A549 (cell line): ENCODE results near the gene ADARB1. TPM values are rescaled to one million over a fixed set of nuclear protein-coding genes. Genes with fewer than 3 reads are reported as not detected.

Source experiments
- ATAC-seq, 2 experiments: fragments of 200-7000 bp in 1 of 2; fragments of >200 bp in 1 of 2; cut with Nextera tagmentation in 1 of 2; cut with Tn5 transposase in 1 of 2; 3 replicates each; pipeline versions ENCODE4 v1.8.0 to v1.9.1; 2018 to 2020; ENCODE audit warnings: mild to moderate bottlenecking in 1 of 2, moderate library complexity in 1 of 2
- CTCF ChIA-PET: fragments of 300-600 bp; sonication (Branson Sonifier 250); formaldehyde crosslinking; extraction: SDS; loops from one replicate; lab custom pipeline; 2021; ENCODE audit warnings: antibody characterized with exemption, inconsistent platforms; lab: Yijun Ruan, JAX
- POLR2A ChIA-PET: fragments of 350-600 bp; formaldehyde crosslinking; extraction: SDS; loops from one replicate; lab custom pipeline; 2021; ENCODE audit warnings: antibody characterized with exemption, inconsistent platforms; lab: Yijun Ruan, JAX
- DNase-seq, 2 experiments: peaks; one replicate each; pipeline versions ENCODE4 v3.0.0 to v3.0.0-alpha.2; 2011 to 2016; ENCODE audit warnings: low read depth in 1 of 2, low spot score in 1 of 2
- FAIRE-seq: peaks from 2 replicates; lab custom pipeline; 2011; peaks lifted over from hg19 to GRCh38; lab: Jason Lieb, UNC
- H3K27ac ChIP-seq, 2 experiments: fragments of >200 bp; sonication (Bioruptor Twin); formaldehyde crosslinking; 3 replicates each; pipeline ENCODE4 v1.5.1; 2016 to 2017
- H3K4me1 ChIP-seq: fragments of >200 bp; sonication (Bioruptor Twin); formaldehyde crosslinking; 3 replicates; pipeline ENCODE4 v1.6.1; 2016
- H3K4me2 ChIP-seq: fragments of >200 bp; sonication (Bioruptor Twin); formaldehyde crosslinking; 3 replicates; pipeline ENCODE4 v1.6.1; 2016
- H3K4me3 ChIP-seq: fragments of >200 bp; sonication (Bioruptor Twin); formaldehyde crosslinking; 3 replicates; pipeline ENCODE4 v1.5.1; 2016
- H3K9me3 ChIP-seq: fragments of >200 bp; sonication (Bioruptor Twin); formaldehyde crosslinking; 3 replicates; pipeline ENCODE4 v1.6.1; 2016
- ATOH8 ChIP-seq: fragments of 250-450 bp; sonication (Bioruptor Pico); IDR thresholded peaks from 2 replicates; pipeline ENCODE4 v1.5.0; 2020; ENCODE audit warnings: low read depth, mild to moderate bottlenecking, moderate library complexity
- BHLHE40 ChIP-seq: IDR thresholded peaks from 2 replicates; pipeline ENCODE4 v1.6.1; 2012; ENCODE audit warnings: low read depth, low read length, inconsistent platforms
- CHD4 ChIP-seq: fragments of 200-600 bp; sonication (generic); IDR thresholded peaks from 2 replicates; pipeline ENCODE4 v1.6.1; 2016; ENCODE audit warnings: antibody characterized with exemption, mild to moderate bottlenecking, borderline replicate concordance
- E2F6 ChIP-seq: IDR thresholded peaks from 2 replicates; pipeline ENCODE4 v1.6.1; 2012; ENCODE audit warnings: low read depth, borderline replicate concordance
- EHF ChIP-seq: fragments of 250-450 bp; sonication (Bioruptor Pico); IDR thresholded peaks from 2 replicates; pipeline ENCODE4 v1.5.0; 2020; ENCODE audit warnings: mild to moderate bottlenecking
- EHMT2 ChIP-seq: fragments of 200-600 bp; sonication (generic); IDR thresholded peaks from 2 replicates; pipeline ENCODE4 v1.6.1; 2016; ENCODE audit warnings: antibody characterized with exemption, low read depth, mild to moderate bottlenecking, moderate library complexity
- ESRRA ChIP-seq: fragments of 150-350 bp; IDR thresholded peaks from 2 replicates; pipeline ENCODE4 v1.6.1; 2014; ENCODE audit warnings: mild to moderate bottlenecking, low read length, borderline replicate concordance
- FOSB ChIP-seq: fragments of 250-450 bp; sonication (Bioruptor Pico); IDR thresholded peaks from 2 replicates; pipeline ENCODE4 v1.5.0; 2020; ENCODE audit warnings: mild to moderate bottlenecking, moderate library complexity
- FOXS1 ChIP-seq: fragments of 250-450 bp; sonication (Bioruptor Pico); IDR thresholded peaks from 2 replicates; pipeline ENCODE4 v1.5.0; 2020; ENCODE audit warnings: mild to moderate bottlenecking, moderate library complexity
- HEYL ChIP-seq: fragments of 250-450 bp; sonication (Bioruptor Pico); IDR thresholded peaks from 2 replicates; pipeline ENCODE4 v1.8.0; 2021; ENCODE audit warnings: mild to moderate bottlenecking, moderate library complexity
- HOXA7 ChIP-seq: fragments of 250-450 bp; sonication (Bioruptor Pico); IDR thresholded peaks from 2 replicates; pipeline ENCODE4 v1.5.0; 2020; ENCODE audit warnings: mild to moderate bottlenecking, moderate library complexity
- KDM1A ChIP-seq: fragments of 200-600 bp; sonication (generic); IDR thresholded peaks from 2 replicates; pipeline ENCODE4 v1.6.1; 2016; ENCODE audit warnings: low read depth, mild to moderate bottlenecking
- MAFK ChIP-seq: fragments of 450-650 bp; IDR thresholded peaks from 2 replicates; pipeline ENCODE4 v1.6.1; 2014; ENCODE audit not compliant: partially characterized antibody
- MAZ ChIP-seq: fragments of 150-350 bp; IDR thresholded peaks from 2 replicates; pipeline ENCODE4 v1.6.1; 2014; ENCODE audit warnings: antibody characterized with exemption, low read depth, low read length, borderline replicate concordance
- MYC ChIP-seq: IDR thresholded peaks from 2 replicates; pipeline ENCODE4 v1.6.1; 2012; ENCODE audit warnings: mild to moderate bottlenecking, inconsistent platforms, low read length, improper control_type of control experiment, borderline replicate concordance
- PBX3 ChIP-seq: IDR thresholded peaks from 2 replicates; pipeline ENCODE4 v1.6.1; 2012
- SREBF2 ChIP-seq: fragments of 450-650 bp; IDR thresholded peaks from 2 replicates; pipeline ENCODE4 v1.6.1; 2014; ENCODE audit warnings: mild to moderate bottlenecking, moderate library complexity
- ZNF302 ChIP-seq: fragments of 250-450 bp; sonication (Bioruptor Pico); IDR thresholded peaks from 2 replicates; pipeline ENCODE4 v1.9.0; 2021; ENCODE audit warnings: inconsistent platforms, mild to moderate bottlenecking, moderate library complexity
- WGBS: methylation state at CpG from one replicate; pipeline ENCODE4 v1.1.6; 2017; ENCODE audit errors: missing lambda C conversion rate; 5-methylcytosine and 5-hydroxymethylcytosine counted together
- polyA plus RNA-seq, 4 experiments: library from polyadenylated mRNA; depleted of rRNA in 3 of 4; stranded (reverse); fragments of >200 nt; fragmentation: RNase III in 1 of 4; extraction: RNeasy Plus Mini Kit Qiagen cat#74134 plus additional on column Dnase treatment in 1 of 4; gene quantifications; 2 replicates in 3 of 4; 3 replicates in 1 of 4; pipeline ENCODE4 v1.2.3, GENCODE V29; 2011 to 2017
- TF ChIP-seq, protein P1 (sequence below): fragments of >200 bp; sonication (Bioruptor Twin); formaldehyde crosslinking; IDR thresholded peaks from 3 replicates; pipeline ENCODE4 v1.5.1; 2016
- TF ChIP-seq, protein P2 (sequence below): fragments of >200 bp; sonication (Bioruptor Twin); formaldehyde crosslinking; IDR thresholded peaks from 3 replicates; pipeline ENCODE4 v1.6.1; 2016

The ADARB1 gene
- polyA plus RNA-seq, 2 of the 4 experiments (the other 2 are of a cell fraction): 3.2 to 5.7 TPM

GRCh38 chr21:45141507-45141906 is 67.1 kb downstream of the ADARB1 start:
- H3K27ac ChIP-seq: no peak overlapping the region
- WGBS: 59% methylated on average over 2 of the region's 5 CpGs
- no peak overlapping the region for H3K4me2 ChIP-seq
- no peak for DNase-seq
- no peak overlapping the region for H3K4me3 ChIP-seq
- no peak for FAIRE-seq
- peaks cover 12% of the 10 kb centered on the region; the same call in 2 of the 3 replicates for H3K4me1 ChIP-seq
- TF ChIP-seq HOXA7 (CRISPR knock-in tag) (no peak), EHF (CRISPR knock-in tag) (no peak), FOXS1 (no peak)
- no peak for ATAC-seq
- ChIA-PET POLR2A (no interaction called here), CTCF (interaction anchor here (0.8 to 9.8 kb wide), 17 partner anchors 11 to 679 kb away, joined by 3 to 224 read pairs (median 8); no protein-coding TSS in a partner anchor)
- H3K9me3 ChIP-seq: no peaks in the 10 kb centered on the region

- ATAC-seq (no peak), FAIRE-seq (no peak), DNase-seq (no peak)
- no peak overlapping the region for H3K4me3 ChIP-seq
- WGBS: 87% methylated on average over 11 of the region's 12 CpGs
- no peak overlapping the region for H3K4me2 ChIP-seq
- no peak overlapping the region for H3K27ac ChIP-seq
- POLR2A ChIA-PET: no interaction called here
- peaks cover 9% of the 10 kb centered on the region; the same call in 2 of the 3 replicates for H3K4me1 ChIP-seq
- CTCF ChIA-PET: interaction anchor here (0.6 to 9.8 kb wide), 4 partner anchors 13 to 193 kb away, joined by 3 to 224 read pairs (median 98); no protein-coding TSS in a partner anchor
- TF ChIP-seq ESRRA (no peak), HOXA7 (CRISPR knock-in tag) (no peak), MAFK (no peak), MAZ (no peak), CHD4 (no peak), ZNF302 (no peak)
- TF ChIP-seq, protein P1, sequence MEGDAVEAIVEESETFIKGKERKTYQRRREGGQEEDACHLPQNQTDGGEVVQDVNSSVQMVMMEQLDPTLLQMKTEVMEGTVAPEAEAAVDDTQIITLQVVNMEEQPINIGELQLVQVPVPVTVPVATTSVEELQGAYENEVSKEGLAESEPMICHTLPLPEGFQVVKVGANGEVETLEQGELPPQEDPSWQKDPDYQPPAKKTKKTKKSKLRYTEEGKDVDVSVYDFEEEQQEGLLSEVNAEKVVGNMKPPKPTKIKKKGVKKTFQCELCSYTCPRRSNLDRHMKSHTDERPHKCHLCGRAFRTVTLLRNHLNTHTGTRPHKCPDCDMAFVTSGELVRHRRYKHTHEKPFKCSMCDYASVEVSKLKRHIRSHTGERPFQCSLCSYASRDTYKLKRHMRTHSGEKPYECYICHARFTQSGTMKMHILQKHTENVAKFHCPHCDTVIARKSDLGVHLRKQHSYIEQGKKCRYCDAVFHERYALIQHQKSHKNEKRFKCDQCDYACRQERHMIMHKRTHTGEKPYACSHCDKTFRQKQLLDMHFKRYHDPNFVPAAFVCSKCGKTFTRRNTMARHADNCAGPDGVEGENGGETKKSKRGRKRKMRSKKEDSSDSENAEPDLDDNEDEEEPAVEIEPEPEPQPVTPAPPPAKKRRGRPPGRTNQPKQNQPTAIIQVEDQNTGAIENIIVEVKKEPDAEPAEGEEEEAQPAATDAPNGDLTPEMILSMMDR: no peak
- H3K9me3 ChIP-seq: no peaks in the 10 kb centered on the region
These were observed 68.3 kb downstream of the ADARB1 start for GRCh38 chr21:45142469-45143308.

GRCh38 chr21:45143855-45144254 is 69.5 kb downstream of the ADARB1 start:
- Histone ChIP-seq H3K27ac (no peak overlapping the region), H3K4me3 (no peak overlapping the region), H3K4me2 (no peak overlapping the region)
- POLR2A ChIA-PET: interaction anchor here (0.6 kb wide), 1 partner anchor 144 kb away, joined by 3 read pairs; the partner anchor contains the start of gene POFUT2
- no peak for DNase-seq
- no peak for FAIRE-seq
- TF ChIP-seq HOXA7 (CRISPR knock-in tag) (no peak), EHMT2 (no peak), KDM1A (no peak), E2F6 (no peak), BHLHE40 (no peak), MYC (no peak), ATOH8 (CRISPR knock-in tag) (no peak), SREBF2 (no peak), MAFK (no peak), PBX3 (no peak), HEYL (CRISPR knock-in tag) (no peak), FOSB (CRISPR knock-in tag) (no peak)
- TF ChIP-seq, protein P2, sequence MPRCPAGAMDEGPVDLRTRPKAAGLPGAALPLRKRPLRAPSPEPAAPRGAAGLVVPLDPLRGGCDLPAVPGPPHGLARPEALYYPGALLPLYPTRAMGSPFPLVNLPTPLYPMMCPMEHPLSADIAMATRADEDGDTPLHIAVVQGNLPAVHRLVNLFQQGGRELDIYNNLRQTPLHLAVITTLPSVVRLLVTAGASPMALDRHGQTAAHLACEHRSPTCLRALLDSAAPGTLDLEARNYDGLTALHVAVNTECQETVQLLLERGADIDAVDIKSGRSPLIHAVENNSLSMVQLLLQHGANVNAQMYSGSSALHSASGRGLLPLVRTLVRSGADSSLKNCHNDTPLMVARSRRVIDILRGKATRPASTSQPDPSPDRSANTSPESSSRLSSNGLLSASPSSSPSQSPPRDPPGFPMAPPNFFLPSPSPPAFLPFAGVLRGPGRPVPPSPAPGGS: no peak
- TF ChIP-seq, all 56 proteins: peak for 0
- ATAC-seq: no peak
- Histone ChIP-seq H3K4me1 (peaks cover 9% of the 10 kb centered on the region; the same call in 2 of the 3 replicates), H3K9me3 (no peaks in the 10 kb centered on the region)
- WGBS: 92% methylated on average over 3 of the region's 3 CpGs
- CTCF ChIA-PET: interaction anchor here (0.6 to 9.8 kb wide), 4 partner anchors 15 to 616 kb away, joined by 3 to 224 read pairs (median 52); no protein-coding TSS in a partner anchor
